NOMO-1 (cell line): ENCODE data around the gene ANKS1B.
A peak's percentile ranks its signal among the peaks of the same experiment; 100 is the strongest.
"Not testable (repeated sequence)": the region's sequence is repeated elsewhere in the genome, so short reads cannot be mapped to it uniquely, and the experiment has no call there.

Experiments used
- DNase-seq, 2 experiments: peaks; one replicate each; lab custom pipeline; 2025; ENCODE audit not compliant: unreplicated experiment in 2 of 2; lab: John Stamatoyannopoulos, UW

ANKS1B gene

DNA sequence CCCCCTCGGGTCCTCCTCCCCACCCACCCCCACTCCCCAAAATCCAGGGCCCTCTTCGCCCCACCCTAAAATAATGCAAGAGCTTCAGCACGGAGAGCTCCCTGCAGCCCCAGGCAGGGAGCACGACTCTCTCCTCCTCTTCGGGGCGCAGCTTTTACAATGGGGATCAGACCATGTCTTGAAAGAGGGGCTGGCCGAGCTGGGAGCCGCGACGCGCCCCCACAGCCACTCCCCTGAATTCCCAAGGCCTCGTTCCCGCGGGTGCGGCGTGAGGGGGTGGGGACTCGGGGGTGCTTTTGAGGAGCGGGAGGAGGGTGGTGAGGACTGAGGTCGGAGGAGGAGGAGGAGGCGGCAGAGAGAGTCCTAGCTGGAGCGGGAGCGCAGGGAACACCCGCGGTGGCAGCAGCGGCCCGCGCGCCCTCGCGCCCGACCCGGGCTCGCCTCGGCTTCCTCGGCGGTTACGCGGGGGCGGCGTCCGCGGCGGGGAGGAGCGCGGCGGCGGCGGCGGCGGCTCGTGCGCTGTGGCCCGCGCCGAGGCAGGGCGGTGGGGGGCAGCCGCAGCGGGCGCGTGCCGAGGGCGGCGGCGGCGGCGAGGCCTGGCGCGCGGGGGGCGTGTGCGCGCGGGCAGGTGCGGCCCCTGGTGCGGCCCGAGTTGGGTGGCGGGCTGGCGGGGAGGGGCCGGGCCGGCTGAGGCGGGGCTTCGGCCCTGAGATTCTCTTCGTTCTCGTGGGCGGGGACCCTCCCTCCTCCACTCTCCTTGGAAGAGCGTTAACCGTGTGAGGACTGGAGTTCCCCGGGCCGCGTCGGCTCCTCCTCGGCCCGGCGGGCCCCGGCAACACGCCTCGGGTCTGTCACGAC lies at the start of gene ANKS1B:
TSS of gene ANKS1B (minus strand) at position 666 of the 858 bp plus-strand sequence. CDS start 699 bp downstream, outside the sequence.
- no peak for DNase-seq

GRCh38 chr12:100031836-100032235 lies 47.1 kb upstream of the ANKS1B start:
- no peak for DNase-seq

- no peak for DNase-seq
Observed at GRCh38 chr12:100027671-100028070, 42.9 kb upstream of the ANKS1B start.

GRCh38 chr12:100026241-100026640 lies 41.5 kb upstream of the ANKS1B start:
- no peak for DNase-seq

GRCh38 chr12:100024974-100025555 lies 40.3 kb upstream of the ANKS1B start:
- no peak for DNase-seq

GRCh38 chr12:100020370-100020769 lies 35.6 kb upstream of the ANKS1B start:
- no peak for DNase-seq

DNA sequence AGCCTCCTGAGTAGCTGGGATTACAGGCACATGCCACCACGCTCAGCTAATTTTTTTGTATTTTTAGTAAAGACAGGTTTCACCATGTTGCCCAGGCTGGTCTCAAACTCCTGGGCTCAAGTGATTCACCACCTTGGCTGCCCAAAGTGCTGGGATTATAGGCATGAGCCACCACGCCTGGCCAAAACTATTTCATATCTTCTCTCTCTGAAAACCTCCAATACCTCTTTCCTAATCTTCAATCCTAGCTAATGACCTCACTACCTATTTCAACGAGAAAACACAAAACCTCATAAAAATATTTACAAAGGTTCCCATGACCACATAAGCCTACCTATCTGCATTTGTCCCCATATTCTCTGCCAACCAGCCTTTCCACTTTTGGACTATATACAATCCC lies 32.3 kb upstream of the ANKS1B start:
- no peak for DNase-seq

GRCh38 chr12:100016304-100016703 lies 31.6 kb upstream of the ANKS1B start:
- DNase-seq, result not testable (repeated sequence)

DNA sequence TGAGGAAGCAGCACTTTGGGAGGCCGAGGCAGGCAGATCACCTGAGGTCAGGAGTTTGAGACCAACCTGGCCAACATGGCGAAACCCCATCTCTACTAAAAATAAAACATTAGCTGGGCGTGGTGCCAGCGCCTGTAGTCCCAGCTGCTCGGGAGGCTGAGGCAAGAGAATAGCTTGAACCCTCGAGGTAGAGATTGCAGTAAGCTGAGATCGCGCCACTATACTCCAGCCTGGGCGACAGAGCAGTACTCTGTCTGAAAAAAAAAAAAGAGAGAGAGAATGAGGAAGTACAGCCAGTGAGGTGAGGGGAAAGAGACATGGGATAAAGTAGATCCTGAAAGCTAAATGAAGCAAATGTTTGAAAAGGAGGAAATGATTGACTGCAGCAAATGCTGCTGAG lies 21.1 kb upstream of the ANKS1B start:
- not testable (repeated sequence) for DNase-seq

GRCh38 chr12:99997806-99998205 lies 13.1 kb upstream of the ANKS1B start:
- DNase-seq, result no peak

GRCh38 chr12:99996095-99996494 lies 11.4 kb upstream of the ANKS1B start:
- no peak for DNase-seq

DNA sequence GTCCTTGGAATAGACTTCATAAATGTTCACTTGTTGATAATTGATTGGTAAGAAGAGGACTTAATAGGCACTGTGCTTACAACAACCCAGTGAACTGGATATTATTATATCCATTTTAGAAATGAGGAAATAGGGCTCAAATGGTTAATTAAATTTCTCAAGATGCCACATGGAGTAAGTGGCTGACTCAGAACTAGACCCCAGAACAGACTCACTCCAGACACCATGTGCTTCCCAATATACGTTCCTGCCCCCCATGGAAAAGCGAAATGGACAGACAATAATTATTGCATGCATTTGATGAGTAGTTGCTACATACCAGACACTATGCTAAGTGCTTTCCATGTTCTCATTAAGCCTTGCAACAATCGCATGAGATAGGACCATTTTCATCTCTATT lies 895 bp upstream of the ANKS1B start:
- DNase-seq, result no peak

- DNase-seq, result peak in 1 of 2 experiments; percentile 18
Observed at GRCh38 chr12:99985129-99985570, 414 bp upstream of the ANKS1B start.

- no peak for DNase-seq
Observed at GRCh38 chr12:99983456-99984258, 1.1 kb downstream of the ANKS1B start.

DNA sequence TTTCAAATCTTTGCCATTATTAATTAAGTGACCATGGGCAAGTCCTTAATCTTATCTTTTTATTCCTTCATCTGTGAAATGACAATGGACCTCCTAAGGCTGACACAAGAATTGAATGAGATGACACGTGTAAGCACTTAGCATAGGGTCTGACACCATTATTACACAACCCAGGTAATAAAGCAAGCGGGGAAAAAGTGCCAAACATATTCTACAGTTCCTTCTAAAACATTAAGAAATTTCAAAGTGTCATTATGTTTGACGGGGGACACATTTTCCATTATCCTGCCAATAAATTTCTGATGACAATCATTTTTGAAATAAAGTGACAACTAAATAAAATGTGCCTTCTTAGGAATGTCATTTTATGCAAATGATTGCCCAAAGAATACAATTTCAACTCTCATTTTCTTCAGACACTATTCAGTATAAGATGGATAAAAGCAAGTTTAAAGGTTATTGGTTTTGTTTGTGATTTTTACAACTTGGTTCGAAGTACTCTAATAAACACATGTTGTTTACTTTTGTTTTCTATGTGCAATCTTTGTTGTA lies 3.0 kb downstream of the ANKS1B start:
- no peak for DNase-seq

GRCh38 chr12:99979471-99979870 lies 5.3 kb downstream of the ANKS1B start:
- no peak for DNase-seq

DNA sequence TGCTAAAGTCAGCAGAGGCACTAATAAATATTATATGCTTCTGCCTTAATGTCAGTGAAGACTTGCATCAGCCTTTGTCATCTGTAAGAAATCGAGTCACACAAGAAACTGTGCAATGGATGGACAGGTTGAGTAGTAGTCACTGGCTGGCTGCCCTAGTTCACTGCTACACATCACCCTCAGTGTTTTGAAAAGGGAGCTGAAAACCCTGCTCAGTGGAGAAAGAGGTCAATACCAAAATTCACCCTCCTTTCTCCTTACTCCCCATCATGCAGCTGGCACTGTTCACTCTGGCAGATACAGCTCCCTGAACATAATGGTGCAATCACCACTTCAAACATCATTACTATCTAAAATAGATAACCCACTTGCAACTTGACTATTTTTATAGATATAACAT lies 6.6 kb downstream of the ANKS1B start:
- no peak for DNase-seq

- DNase-seq, result no peak
Observed at GRCh38 chr12:99977550-99977949, 7.2 kb downstream of the ANKS1B start.

DNA sequence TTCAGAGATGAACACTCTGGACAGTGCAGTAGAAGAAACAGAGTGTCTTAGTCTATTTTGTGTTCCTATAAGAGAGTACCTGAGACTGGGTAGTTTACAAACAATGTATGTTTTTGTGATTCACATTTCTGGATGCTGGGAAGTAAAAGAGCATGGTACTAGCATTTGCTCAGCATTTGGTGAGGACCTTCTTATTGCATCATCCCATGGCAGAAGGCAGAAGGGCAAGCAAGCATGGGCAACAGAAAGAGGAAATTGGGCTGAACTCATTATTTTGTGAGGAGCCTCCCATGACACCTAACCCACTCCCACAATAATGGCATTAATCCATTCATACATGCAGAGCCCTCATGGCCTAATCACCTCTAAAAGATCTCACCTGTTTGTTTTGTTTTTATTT lies 8.0 kb downstream of the ANKS1B start:
- no peak for DNase-seq

GRCh38 chr12:99975321-99975720 lies 9.4 kb downstream of the ANKS1B start:
- no peak for DNase-seq

GRCh38 chr12:99974146-99974545 lies 10.6 kb downstream of the ANKS1B start:
- no peak for DNase-seq
